Activated T-helper 1 cell treated with Interleukin-2 at 50 U/mL for 16 hours (primary cell): ENCODE data around the gene FKBP2.

ENCODE experiments used
- DNase-seq: peaks from one replicate; pipeline ENCODE4 v3.0.0-alpha.2; 2020; ENCODE audit warnings: low read depth

Gene FKBP2

DNA sequence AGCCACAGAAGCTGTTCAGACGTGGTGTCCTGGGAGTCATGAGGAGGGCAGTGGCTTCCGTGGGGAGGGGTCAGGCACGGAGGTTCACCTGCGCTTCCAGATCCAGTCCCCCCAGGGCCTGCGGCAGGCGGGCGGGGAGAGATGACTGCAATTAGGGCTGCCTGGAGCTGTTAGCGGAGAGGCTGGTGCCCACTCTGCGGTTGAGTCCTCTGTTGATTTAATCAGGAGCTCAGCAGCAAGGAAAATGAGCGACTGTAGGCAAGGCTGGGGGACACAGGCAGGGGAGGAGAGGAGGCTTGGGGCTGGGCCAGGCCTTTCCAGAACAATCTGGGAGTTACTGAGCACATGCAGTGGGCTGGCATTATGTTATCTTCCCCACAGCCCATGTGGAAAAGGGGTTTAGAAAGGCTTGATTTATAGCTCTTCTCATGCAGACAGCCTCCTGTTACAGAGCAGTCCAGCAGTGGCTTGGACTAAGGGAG, 23.5 kb downstream of the FKBP2 start:
- DNase-seq: no peak

GRCh38 chr11:64265176-64266160, 24.6 kb downstream of the FKBP2 start:
- DNase-seq: no peak

GRCh38 chr11:64266339-64266738, 25.4 kb downstream of the FKBP2 start:
- DNase-seq: no peak

DNA sequence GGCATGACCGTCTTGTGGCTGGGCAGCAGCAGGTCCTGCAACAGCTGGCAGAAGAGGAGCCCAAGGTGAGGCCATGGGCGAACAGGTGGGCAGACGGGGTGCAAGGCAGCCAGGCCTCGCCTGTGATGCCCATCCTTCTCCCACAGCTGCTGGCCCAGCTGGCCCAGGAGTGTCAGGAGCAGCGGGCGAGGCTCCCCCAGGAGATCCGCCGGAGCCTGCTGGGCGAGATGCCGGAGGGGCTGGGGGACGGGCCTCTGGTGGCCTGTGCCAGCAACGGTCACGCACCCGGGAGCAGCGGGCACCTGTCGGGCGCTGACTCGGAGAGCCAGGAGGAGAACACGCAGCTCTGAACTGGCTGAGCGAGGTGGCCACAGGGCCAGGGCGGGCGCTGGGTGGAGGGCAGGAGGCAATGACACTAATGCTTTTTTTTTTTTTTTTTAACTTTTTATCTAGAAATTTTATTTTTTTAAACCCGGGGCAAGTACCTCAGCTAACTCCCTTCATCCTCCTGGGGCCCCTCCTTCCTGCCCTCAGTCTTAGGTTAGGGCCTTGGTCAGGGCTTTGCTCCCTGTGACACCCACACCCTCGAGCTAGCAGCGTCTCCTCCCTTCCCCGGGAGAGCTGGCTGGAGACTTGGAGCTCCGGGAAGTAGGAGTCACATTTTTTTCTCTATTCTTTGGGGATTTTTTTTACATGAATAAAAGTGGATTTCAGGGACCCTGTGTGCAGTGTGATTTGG, 26.5 kb downstream of the FKBP2 start:
- DNase-seq: no peak

GRCh38 chr11:64268025-64268892, 27.4 kb downstream of the FKBP2 start:
- DNase-seq: no peak

- no peak for DNase-seq
These were observed 28.1 kb downstream of the FKBP2 start for GRCh38 chr11:64268893-64269539.

DNA sequence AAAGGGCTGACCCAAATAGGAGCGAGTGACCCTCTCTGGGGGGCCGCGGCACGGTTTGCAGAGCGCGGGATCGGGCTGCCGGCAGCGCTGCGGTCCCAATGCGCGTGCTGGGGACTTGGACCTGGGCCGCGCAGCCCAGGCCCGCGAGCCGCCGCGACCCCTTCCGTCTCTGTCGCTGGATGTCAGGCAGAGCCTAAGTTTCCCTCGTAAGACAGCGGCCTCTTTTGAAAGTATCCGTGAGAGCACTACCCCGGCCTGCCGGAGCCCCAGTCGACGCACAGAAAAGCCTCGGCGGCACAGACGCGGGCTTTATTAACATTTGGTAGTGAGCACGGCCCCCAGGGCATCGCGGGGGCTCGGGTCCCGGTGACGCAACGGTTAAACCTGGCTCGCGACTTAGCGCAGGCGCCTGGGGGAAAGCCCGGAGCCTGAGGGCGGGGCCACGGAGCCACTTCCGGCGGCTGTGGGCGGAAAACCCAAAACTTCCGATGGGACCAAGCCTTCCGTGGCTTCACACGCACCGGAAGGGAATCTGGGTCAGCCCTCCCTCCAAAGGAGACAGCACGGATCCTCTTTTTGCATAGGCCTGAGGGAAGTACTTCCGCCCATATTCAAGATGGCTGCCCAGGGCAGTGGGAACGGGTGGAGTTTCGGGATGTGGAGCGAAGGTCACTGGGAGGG, 28.8 kb downstream of the FKBP2 start:
- peak; percentile 96 for DNase-seq

DNA sequence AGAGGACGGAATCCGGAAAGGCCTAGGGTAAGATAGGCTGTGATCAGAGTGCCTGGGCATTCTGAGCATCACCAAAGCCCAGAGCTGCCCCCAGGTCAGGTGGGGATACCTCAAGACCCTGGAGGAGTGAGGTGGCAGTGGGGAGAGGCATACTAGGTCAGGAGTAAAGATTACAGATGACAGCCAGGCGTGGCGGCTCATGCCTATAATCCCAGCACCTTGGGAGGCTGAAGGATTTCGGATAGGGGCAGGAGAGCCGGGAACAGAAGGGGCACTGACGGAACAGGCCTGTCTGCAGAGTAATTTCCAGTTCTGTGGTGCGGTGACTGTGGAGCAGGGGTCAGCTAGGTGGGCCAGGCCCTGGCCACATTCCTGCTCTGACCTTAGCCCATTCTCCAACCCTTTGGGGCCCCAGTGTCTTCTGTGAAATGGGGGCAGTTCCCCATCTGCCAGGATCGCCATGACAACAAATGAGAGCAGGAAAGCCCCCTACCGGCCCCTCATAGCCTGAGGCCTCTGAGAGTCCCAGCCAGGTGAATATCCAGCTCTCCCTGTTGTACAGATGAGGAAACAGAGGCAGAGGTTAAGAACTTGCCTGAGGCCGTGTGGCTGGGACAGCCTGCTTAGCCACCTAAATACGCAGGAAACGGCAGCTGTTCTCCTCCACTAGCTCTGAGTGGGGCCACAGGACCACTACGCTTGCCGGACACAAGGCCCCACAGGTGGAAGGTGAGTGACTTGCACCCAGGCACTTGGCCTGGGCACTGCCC, 34.3 kb downstream of the FKBP2 start:
- no peak for DNase-seq

GRCh38 chr11:64275841-64276240, 34.9 kb downstream of the FKBP2 start:
- DNase-seq: no peak

DNA sequence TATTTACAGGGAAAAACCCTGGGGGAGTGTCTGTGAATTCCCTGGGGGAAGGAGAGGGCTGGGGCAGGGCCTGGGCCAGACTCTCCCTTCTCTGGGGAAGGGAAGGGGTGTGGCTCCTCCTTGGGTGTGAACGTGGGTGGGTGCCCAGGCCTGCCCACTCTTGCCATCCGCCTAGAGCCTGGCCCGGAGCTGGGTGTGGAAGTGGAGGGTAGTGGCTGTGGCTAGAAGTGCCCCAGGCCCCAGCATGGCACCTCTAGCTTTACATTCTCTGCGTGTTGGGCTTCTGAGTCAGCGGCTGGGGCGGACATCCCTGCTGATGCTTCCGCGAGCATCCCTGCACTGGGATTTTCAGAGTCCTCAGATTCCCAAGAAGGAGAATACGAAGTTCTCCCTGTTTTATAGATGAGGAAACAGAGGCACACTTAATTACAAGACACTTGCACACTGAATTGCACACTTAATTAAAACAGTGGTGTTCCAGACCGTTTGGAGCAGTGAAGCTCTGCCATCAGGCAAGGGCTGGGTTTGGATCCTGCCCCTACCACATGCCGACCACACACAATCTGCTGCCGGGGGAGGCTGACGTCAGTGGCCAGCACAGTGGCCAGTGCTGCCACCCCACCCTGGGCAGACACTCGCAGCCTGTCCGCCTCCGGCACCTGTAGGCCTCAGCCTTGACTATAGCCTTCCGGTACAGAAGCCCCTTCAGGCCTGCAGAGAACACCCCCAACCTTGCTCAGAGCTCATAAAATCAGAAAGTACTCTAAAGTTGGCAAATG, 35.9 kb downstream of the FKBP2 start:
- no peak for DNase-seq

DNA sequence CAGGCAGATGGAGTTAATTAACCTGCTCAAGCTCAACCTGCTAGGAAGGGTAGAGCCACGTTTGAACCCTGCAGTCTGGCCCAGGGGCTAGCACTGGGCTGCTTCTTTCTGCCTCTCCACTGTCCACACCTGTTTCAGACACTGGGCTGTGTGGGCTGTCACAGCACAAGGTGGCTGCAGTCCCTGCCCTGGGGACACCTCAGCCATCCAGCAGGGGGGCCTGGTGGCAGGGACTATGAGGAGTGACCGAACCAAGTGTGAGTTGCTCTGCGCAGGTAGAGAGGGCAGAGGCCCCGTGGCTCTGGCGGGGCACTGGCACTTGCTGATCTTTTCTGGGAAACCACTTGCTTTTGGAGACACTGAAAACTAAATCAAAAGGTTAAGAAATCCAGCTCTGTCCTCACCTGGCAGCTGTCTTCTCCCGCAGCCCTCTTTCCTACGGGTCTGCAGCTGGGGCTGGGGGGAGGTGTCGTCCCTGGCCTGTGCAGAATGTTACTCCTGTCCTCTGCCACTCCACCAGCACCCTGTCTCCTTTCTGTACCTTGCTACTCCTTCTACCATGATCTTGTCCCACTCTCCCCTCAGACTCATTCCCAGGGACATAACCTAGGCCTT, 37.8 kb downstream of the FKBP2 start:
- no peak for DNase-seq

DNA sequence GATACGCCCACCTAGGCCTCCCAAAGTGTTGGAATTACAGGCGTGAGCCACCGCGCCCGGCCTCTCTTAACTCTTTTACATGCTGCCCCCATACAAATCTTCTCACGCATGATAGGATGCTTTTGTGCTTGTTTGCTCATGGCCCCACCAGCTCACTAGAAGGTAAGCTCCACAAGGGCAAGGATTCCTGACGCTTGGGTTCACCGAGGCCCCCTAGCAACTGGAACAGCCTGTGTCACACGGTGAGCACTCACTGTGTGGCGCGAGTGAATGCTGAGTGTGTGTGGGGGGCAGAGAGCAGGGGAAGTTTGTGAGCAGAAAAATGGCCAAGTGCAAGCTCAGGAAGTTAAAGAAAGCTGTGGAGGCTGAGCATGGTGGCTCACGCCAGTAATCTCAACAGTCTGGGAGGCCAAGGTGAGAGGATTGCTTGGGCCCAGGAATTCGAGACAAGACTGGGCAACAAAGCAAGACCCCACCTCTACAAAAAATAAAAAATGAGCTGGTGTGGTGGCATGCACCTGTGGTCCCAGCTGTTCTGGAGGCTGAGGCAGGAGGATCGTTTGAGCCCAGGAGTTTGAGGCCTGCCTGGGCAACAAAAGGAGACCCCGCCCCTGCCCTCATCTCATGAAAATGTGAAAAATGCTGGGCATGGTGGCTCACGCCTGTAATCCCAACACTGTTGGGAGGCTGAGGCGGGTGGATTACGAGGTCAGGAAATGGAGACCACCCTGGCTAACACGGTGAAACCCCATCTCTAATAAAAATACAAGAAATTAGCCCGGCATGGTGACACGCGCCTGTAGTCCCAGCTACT, 41.3 kb downstream of the FKBP2 start:
- no peak for DNase-seq

GRCh38 chr11:64283092-64283491, 42.2 kb downstream of the FKBP2 start:
- DNase-seq: no peak

DNA sequence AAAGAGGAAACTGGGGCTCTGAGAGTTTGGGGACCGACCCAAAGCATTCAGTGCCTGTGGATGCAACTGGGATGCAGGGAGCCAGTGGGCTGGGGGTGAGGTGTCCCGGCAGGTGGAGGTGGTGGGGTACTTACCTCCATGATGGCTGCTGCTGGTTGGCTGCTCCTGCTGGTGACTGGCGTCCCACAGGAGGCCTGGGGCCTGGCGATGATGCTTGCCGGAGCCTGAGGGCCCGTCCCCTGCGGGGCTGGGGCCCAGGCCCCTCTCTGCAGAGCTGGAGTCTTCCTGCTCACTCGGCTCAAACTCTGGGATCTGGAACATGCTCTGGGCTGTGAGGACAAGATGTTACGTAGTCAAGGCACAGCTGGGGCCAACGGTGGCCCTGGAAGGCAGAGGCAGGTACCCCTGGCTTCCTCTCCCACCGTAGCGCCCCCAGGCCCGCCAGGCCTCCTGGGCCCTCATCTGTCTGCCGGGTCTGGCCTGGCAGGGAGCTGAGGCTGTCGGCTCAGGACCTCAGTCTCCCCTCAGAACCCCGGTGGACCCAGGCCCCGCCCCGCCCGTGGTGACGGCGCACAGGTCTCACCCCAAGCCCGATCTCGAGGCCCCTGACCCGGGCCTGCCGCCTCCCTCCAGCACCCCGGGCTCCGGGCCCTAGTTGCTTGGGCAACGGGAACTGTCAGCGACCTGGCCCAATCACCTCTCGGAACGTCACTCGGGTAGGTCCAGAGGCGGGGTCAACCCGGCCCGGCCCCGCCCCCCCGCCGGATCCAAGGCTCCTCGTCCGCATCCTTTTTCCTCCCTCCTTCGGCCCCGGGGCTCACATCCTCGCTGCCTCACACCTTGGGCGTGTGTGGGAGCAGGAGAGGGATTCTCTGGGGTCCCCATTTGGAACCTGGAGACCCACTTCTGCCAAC, 43.4 kb downstream of the FKBP2 start, which contains the start of gene BAD:
Gene BAD, minus strand, starts transcription at position 618 of the 914 bp plus-strand sequence. Its CDS starts 297 bp downstream, at position 321.
- DNase-seq: peak; percentile 88

DNA sequence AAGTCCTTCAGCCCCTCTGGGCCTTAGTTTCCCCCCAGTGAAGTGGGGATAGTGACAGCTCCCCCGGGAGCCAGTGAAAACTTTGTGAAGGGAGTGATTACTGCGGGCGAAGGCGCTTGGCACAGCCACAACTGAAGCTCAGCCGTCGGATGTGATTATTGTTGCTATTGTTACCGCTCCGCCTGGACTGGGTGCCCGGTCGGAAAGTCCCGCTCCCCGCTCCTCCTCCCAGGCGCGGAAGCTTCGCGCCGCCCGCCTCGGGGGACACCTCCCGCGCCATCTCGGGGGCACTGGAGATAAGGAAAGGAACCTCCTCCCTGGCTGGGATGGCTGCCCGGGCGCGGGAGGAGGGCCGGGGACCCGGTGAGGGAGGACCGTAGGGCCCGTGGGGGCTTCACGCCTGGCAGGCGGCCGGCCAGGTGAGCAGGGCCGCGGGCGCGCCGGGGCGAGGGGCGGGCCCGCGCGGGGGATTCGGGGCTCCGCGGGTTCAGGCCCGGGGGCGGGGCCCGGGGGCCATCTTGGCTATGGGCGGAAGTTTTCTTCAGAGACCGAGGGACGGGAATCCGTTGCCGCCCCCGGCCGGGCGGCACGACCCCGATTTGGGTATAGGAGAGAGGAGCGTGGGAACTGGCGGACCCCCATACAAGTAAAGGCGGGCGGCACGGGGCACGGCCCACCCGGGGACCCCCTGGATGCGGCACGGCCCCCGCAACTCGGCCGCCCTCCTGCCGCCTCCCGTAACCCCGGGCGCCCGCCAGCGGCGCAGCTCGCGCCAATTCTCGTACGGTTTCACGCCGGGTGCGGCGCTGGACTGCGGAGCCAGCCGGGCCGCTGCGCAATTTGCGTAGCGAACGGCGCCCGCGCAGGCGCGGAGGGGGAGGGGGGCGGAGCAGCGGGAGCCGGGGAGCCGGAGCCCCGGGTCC, 44.3 kb downstream of the FKBP2 start, which contains the start of gene GPR137:
Gene GPR137, plus strand, starts transcription at position 887 of the 923 bp plus-strand sequence. CDS start 677 bp downstream, outside the sequence.
- DNase-seq: peak; percentile 89
